Activated CD4-positive, alpha-beta T cell treated with anti-CD3 and anti-CD28 coated beads for 4 hours (primary cell): Measurements from ENCODE around the gene ERG.

Experiments
- DNase-seq, 2 donors: peaks; one replicate each; pipeline ENCODE4 v3.0.0-alpha.2; 2020

ERG gene

DNA sequence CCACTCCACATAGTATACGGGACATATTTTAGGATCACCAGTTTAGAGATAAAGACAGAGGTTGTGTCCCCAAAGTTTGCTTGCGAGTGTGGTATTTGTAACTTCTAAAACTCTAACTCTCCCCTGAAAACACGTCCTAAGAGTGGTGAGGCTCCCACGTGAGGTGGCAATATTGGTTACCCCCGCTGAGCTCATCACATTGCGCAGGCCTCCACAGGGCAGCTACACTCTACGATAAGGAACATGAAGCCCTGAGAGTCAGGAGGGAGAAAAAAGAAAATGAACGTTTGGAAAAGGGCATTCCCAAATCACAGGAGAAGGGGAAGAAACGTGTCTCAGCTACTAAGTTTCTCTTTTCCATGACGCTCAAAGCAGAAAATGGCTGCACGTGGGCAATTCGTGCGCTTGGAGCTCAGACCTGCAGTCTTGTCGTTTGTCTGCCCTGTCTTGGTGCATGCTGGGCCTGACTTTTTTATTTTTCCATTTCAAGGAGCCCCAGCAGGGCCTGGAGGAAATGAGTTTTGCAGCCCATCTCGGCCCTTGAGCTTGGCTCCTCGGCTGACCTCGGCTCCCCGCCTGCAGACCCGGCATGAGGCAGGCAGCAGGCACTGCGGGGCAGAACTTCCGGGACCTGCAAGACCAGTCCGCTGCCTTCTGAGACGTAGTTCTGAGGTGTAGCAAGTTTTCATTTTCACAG lies 25.7 kb downstream of the ERG start:
- no peak for DNase-seq

DNA sequence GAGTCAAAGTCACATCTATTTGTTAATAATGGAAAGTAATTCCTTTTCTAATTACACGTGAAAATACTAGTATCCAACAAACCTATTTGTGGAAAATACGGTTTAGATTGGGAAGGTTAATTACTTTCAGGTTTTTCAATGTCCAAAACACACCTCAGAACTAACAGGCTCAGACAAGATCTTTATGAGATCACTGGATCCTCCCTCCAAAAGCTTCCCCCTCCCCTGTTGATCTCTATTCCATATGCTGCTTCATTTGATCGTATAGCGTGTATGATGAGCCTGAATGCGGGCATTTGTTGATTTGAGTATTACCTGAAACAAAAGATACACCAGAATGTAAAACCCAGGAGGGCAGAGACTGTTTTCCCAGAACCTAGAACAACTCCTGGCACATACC lies 26.5 kb downstream of the ERG start:
- DNase-seq: no peak

DNA sequence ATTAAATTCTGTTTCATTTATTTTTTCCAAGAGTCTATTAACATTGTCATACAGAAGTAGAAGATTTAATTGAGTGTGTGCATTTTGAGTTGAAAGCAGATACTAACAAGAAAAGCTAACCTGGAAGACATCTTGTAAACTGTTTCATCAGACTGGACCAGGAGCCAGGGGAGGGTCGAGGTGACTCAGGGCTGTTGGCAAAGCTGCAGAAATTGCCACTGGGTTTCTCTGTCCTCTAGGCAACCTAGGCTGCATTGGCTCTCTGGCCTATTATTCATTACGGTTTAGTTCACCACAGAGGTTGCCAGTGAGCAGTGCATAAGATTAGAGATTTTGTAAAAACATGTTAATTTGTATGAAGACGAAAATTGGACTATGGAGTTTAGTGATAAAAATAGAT lies 27.5 kb downstream of the ERG start:
- no peak for DNase-seq

DNA sequence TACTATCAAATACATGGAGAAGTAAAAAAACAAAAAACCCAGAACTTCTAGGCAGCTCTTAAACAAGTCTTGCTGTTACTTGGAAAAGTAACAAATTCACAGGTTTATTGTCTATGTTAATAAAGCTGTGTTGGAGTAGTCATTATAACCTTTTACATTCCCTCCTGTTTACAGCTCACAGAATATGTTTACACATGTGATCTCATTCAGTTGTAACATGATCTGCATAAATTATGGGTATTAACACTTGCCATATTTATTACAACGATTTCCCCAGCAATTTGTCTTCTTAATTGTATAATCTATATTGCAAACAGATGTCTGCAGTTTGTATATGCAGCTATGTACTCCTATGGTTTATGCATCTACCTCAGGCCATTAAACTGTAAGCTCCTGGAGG lies 28.6 kb downstream of the ERG start:
- DNase-seq: no peak

DNA sequence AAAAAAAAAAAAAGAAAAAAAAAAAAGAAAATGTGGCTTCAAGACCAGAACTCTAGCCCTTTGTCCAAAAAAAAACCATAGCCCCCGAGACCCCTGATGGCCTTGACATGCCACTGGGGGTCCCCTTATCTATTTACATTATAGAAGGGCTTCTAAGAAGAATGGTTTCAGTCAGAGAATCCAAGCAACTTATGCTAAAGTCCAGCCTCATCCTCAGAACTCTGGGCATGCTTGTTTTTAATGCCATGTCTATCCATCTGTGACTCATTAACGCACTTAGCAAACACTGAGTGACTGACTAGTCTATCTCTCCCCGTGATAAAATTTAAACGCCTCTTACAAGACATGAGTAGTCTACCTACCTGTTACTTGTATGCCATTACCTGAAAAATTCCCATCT lies 29.3 kb downstream of the ERG start:
- DNase-seq: no peak

DNA sequence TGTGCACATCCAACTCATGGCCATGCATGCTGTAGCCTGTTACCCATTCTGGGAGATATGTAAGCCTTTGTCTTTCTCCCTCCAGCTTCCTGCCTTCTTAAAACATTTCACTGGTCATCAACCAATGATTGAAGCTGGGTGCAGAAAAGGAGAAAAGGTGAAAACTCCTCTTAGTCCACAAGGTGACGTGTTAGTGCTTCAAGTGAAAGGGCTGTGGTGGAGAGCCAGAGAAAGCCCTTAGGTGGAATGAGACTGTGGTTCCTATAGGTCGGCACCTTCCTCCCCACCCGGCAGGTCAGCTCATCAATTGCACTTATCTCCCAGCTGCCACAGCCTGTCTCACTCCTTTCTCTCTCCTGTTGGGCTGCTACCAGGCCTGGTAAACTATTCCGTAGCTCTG lies 30.4 kb downstream of the ERG start:
- no peak for DNase-seq

DNA sequence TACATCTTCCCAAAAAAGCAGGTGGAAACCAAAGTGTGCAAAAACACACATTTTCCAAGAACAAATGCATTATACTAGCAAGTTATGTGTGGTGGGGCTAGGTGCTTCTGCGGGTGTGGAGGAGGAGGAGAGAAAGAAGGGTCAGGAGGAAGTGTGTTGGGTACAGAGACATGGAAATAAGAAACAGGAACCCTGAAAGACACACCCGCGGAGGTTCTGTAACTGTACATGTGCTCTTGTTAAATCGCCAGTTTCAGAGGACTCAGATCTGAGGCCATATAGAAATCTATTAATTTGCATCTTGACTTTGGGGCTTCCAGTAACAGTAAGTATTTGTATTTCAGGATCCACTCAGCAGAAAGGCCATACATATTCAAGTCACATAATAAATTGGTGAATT lies 30.9 kb downstream of the ERG start:
- no peak for DNase-seq

DNA sequence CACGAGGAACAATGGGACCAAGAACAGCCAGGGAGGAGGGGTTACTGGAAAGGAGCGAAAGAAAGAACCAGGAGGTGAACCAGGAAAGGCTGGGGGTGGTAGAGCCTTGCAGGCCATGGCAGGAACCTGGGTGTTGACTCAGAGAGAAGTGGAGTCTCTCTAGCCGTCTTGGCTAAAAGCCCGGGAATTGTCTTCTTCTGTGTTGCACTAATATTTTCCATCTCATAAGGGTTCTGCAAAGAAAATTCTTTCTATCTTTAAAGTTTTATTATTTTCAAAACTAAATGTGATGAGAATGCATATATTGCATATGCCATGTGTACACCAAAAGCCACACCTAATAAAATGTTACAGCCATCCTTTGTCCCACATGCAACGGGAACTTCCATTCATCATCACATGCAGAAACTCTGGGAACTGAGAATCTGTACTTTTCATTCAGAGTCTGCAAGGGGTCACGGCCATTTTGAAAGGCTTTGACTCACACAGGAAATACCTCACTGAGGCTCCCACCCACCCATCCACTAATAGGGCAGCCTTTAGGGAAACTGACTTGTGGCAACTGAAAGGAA lies 38.0 kb downstream of the ERG start:
- no peak for DNase-seq

DNA sequence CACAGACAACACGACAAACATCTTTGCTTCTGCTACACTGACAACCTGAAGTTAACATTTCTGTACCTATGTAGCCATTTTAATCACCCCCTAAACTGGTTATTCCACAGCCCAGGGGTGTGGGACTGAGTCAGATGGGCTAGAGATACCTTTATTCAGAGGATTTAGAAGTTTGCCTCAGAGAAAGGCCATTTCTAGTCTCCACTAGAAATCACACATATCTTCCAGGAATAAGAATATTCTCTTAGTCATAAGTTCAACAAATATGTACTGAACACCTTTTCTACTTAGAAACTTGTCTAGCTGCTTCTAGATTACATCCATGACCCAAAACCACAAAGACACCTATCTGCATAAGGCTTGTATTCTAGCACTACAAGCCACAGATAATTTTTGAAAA lies 38.8 kb downstream of the ERG start:
- DNase-seq: no peak

DNA sequence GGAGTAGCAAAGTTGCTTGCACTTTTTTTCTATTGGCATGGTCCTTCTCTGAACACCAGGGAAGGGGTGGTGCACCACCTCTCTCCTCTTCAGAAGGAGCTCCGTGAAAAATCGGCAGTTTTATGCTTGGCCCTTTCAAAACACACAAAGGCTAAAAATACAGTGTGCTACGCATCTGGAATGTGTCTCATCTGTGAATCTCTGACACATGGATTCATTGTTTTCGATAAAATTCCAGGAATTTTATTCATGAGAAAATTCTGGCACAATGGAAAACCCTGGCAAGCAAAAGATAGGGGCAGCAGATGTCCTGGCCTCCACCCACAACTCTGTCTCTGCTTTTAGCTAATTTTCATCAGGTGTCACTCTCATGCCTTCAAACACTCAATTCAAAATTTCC lies 42.9 kb downstream of the ERG start:
- no peak for DNase-seq

DNA sequence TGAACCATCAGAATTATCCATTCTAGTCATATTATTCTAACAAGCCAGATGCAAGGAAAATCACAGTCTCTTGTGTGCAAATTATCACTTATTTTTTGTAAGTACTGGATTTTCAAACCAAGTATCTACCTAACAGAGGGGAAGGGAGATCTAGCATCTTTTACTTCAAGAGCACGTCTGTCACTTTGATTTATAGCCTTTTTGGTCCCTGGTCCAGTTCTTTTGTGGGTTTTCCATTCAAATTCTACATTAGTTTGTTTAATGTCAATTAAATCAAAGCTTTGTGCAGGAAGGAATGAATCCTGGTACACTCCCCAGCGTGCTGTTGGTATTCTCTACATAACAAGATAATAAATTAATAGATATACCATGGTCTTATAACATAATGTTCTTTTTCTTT lies 43.6 kb downstream of the ERG start:
- DNase-seq: no peak

DNA sequence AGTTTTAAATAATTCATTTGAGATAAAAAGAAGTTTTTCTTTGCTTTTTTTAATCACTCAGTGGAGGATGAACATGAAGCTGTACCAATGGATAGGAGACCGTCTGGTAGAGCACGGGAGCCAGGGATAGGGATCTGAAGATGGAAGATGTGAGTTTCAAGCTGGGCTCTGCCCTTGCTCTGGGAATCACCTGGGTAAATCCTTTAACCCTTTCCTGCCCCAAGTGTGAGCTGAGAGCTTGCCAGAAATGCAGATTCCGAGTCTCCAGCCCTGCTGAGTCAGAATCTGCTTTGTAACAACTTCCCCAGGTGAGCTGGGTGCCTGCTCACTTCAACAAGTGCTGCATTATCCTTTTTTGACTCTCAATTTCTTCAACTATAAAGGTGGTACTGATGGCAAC lies 44.1 kb downstream of the ERG start:
- no peak for DNase-seq

DNA sequence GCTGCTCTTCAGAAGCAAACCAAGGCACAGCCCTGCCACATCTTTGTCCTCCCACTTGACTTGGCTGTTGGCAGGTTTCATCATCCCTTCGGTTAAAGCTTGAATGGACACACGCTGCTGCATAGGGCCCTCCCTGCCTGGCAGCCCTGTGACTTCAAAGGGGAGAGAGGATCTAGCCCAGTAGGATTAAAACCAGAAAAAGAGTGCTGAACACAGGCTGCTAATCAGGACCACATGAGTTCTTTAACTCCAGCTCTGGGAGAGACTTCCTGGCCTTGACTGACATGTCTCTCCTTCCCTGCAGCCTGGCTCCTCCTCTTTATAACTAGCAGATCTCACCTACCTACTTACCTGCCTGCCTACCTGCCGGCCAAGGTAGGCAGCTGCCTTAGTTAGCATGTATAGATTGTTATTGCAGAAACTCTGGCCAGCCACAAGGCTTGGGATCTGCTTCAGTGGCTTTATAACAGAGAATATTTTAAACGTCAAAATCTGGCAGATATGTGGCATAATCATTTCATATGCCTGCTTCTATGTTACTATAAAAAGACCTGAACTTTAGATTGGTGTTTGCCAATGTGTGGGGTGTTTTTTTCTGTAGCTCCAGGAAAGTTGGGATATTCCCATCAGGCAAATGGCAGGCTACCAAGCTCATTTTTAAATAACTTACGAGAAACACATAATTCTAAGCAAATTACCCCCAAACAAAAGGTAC lies 49.4 kb downstream of the ERG start:
- DNase-seq: no peak

DNA sequence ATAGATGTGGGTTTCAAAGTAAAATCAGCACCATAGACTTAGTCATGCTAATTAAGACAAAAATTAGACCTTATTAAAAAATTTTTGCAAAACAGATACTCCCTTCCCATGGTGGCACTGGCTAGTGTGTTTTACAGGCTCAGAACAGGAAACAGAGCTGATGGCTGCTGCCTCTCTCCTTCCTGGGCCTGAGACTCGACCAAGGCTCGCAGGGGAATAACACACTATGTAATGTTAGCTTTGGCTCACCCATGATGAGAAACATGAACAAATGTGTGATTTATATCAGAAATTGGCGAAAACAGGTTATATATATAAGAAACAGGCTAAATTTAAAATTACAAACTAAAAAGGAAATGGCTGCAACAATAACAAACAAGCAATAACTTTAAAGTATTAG lies 50.7 kb downstream of the ERG start:
- DNase-seq: no peak

DNA sequence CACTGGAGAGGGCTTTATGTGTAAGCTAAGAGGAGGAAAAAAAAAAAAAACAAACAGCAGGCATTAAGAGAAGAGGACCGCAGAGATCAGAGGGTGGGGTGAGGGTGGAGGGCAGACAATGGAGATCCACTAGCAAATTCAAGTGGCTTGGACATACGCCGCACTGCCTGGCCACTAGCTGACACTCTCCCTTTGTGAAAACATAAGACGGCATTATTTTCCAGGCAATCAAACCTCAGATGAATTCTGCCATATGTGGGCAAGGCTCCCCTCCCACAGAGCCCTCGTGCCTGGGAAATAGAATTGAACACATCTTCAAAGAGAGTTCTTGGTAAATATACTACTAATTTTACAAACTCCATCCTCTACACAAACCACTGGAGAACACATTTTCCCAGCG lies 53.6 kb downstream of the ERG start:
- no peak for DNase-seq

DNA sequence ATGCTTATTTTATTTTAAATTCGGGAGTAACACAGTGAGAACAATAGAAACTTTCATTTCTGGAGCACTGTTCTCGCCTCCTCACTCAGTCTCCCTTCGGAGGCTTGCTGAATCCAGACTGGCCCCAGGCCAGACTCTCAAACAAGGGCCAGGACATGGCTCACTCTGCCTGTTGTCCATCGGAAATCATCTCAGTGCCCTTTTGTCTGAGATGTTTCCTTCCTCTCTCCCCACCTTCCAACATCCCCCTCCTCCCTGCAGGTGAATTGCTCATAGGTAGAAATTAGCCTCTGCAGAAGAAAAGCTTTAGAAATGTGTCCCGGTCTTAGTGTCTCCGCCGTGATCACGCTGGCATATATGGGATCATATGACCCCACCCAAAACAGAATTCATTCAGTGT lies 55.2 kb downstream of the ERG start:
- no peak for DNase-seq

DNA sequence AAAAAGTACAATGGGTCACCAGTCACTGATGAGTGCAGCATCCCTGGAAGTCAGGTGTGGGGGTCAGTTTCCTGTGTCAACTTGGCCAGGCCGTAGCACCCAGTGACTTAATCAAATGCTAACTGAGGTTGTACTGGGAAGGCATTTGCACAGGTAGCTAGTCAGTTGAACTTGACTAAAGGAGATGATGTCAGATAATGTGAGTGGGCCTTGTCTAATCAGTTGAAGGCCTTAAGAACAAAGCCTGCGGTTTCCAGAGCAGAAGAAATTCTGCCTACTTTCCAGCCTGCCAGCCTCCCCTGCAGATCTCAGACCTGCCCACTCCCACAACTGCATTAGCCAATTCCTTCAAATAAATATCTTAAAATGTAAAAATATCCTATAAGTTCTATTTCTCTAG lies 57.1 kb downstream of the ERG start:
- no peak for DNase-seq

DNA sequence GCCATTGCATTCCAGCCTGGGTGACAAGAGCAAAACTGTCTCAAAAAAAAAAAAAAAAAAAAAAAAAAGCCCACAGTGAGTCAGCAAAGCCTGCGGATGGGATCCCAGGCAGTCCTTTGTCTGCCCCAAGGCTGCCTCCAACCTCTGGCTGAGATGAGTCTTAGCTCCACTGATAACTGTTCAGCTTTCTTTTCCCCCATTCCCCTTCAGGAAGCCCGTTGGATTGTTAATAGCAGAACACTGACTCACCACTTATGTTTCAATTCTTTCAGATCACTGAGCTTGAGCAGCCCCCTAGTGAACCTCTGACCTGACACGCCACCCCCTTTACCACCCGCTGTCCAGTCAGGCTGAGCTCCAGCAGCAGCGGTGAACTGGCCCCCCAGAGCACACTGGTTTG lies 57.5 kb downstream of the ERG start:
- no peak for DNase-seq

DNA sequence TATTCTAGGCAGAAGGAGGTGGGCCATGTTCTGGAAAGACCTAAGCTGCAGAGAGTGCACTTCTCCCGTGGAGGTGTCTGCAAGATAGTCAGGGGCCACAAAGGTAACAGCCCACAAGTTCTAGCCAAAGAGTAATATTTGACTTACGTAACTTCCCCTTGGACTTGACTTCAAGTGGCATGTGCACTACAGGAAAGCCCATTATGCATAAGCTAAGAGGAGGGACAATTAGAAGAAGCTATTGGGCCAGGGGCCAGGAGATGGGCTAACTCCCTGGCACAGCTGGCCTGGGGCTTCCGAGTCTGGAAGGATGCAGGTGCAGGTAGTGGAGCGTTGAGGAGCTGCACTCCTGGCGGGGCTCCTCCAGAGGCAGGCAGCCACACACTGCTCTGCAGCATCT lies 58.3 kb downstream of the ERG start:
- DNase-seq: no peak

DNA sequence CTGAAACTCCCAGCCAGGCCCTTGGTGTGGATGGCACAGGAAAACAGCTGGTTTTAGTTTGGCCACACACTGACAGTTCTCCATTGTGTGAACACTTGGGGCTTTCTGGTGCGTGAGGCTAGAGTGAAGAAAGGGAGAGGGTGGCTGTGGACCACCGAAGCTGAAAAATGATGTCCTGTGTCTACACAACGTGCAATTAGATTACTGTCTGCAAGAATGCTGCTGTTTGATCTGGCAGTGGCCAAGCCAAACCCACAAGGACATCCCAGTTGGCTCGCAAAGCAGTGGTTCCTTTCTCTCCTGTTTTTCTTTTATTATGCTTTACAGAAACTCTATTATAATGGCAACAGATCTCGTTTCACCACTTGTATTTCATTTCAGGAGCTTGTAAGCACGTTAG lies 58.9 kb downstream of the ERG start:
- DNase-seq: no peak

DNA sequence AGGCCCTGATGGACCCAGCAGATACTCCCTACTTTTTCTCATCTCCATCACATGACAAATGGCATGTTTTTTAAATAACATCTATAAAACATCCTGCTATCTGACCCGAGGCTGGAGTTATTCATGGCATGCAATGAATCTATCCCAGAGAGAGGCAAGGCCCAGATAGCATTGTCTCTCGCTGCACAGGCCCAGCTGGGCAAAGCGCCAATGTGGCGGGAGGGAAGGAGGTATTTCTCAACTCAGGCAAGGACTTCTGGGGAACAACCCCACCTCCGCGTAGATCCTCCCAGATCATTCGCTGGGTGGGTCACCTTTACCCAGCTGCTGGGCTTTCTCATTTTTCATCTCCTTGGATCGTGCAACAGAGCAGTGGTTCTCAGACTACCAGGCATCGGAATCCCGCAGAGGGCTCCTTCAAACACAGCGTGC lies 59.8 kb downstream of the ERG start:
- DNase-seq: no peak

DNA sequence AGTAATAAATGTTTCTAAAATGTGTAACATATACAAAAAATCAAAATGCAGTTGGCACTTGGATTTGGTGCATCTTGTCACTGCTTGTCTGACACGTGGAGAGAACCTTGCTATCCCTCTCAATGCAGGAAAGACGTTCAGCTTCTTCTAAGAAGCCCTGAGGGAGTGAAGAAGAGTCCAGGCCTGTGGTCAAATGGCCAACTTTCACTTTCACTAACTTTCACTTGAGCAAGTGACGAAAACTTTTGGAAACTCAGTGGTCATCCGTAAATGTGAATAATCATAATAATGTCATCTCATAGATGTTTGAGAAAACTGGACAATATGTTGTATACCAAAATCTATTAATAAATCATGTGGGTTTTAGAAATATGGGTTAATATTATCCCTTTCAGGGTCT lies 61.9 kb downstream of the ERG start:
- DNase-seq: no peak

DNA sequence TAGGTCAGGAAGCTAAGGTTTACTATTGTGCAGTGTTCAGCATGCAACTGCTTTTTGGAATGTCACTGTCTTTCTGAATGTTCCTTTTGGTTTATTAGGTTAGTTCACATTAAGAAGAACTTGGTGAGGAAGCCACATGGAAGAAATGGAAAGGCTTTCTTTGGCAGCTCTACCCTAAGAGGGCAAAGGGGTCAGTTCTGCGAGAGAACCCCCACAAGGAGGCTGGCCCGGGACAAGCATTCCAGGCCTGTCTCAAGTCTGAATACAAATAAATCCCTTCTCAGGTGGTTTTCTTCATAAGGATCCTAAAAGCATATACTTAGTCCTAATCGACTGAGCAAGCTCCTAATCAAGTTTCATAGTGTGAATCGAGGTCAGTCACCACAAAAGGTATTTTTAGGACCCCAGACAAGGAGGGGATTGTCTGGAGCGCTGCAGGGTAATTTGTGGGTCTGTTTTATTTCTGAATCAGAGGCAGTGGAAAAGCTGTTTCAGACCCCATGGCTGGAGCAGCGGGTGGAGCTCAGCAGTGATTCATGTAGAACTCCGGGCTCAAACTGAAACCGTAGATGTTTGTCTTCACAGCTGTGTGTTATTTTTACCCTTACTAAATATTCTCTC lies 63.3 kb downstream of the ERG start:
- DNase-seq: no peak

DNA sequence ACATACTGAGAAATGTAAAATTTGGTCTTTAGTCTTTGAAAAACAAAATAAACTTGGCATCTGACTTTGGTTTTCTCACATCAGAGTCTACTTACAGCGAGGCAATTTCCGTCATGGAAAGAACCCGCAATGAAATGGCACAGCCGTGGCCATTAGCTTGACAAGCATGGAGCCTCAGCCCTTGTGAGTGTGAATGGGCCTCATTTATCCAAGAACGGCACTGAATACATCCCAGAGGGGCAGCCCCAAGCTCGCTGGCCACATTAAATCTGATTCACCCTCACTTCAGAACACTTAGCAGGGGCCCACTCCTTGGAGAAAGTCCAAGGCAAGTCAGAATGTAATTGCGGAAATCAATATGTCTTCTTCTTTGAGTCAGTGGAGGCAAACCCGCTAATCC lies 64.8 kb downstream of the ERG start:
- no peak for DNase-seq
